AG04450 (cell line): Measurements from ENCODE around the gene PAFAH1B1. TPM values are rescaled to one million over a fixed set of nuclear protein-coding genes. Genes with fewer than 3 reads are reported as not detected.

Source experiments
- CTCF ChIA-PET: fragments of 300-600, 350-600 bp; formaldehyde crosslinking; extraction: SDS; loops from one replicate; lab custom pipeline; 2022; ENCODE audit warnings: antibody characterized with exemption, inconsistent platforms; lab: Charles Lee
- POLR2A ChIA-PET: fragments of 350-600 bp; formaldehyde crosslinking; extraction: SDS; loops from one replicate; lab custom pipeline; 2021; ENCODE audit warnings: antibody characterized with exemption, inconsistent platforms; lab: Yijun Ruan, JAX
- DNase-seq: peaks from one replicate; pipeline ENCODE4 v3.0.0-alpha.2; 2011; ENCODE audit warnings: low read depth, low spot score
- H3K27ac ChIP-seq: one replicate; pipeline ENCODE4 v1.5.1; 2012; ENCODE audit warnings: low read depth, low read length, control low read depth
- H3K27me3 ChIP-seq: one replicate; pipeline ENCODE4 v1.6.0; 2012; ENCODE audit warnings: low read length; ENCODE audit not compliant: control insufficient read depth, insufficient read depth
- H3K4me3 ChIP-seq: 2 replicates; pipeline ENCODE4 v1.5.1; 2011; ENCODE audit warnings: mild to moderate bottlenecking, low read depth, low read length, control low read depth
- H3K9me3 ChIP-seq: 2 replicates; pipeline ENCODE4 v1.5.1; 2012; ENCODE audit warnings: low read length; ENCODE audit not compliant: control insufficient read depth, insufficient read depth
- polyA plus RNA-seq: library from polyadenylated mRNA; depleted of rRNA; stranded (reverse); fragments of >200 nt; gene quantifications from 2 replicates; pipeline ENCODE4 v1.2.3, GENCODE V29; 2011
- TF ChIP-seq, protein P1 (sequence below): IDR thresholded peaks from 2 replicates; pipeline ENCODE4 v1.5.1; 2011; ENCODE audit warnings: low read depth, low read length, control low read depth, inconsistent platforms

PAFAH1B1 gene
- polyA plus RNA-seq, 1 experiment, result 111 TPM

DNA sequence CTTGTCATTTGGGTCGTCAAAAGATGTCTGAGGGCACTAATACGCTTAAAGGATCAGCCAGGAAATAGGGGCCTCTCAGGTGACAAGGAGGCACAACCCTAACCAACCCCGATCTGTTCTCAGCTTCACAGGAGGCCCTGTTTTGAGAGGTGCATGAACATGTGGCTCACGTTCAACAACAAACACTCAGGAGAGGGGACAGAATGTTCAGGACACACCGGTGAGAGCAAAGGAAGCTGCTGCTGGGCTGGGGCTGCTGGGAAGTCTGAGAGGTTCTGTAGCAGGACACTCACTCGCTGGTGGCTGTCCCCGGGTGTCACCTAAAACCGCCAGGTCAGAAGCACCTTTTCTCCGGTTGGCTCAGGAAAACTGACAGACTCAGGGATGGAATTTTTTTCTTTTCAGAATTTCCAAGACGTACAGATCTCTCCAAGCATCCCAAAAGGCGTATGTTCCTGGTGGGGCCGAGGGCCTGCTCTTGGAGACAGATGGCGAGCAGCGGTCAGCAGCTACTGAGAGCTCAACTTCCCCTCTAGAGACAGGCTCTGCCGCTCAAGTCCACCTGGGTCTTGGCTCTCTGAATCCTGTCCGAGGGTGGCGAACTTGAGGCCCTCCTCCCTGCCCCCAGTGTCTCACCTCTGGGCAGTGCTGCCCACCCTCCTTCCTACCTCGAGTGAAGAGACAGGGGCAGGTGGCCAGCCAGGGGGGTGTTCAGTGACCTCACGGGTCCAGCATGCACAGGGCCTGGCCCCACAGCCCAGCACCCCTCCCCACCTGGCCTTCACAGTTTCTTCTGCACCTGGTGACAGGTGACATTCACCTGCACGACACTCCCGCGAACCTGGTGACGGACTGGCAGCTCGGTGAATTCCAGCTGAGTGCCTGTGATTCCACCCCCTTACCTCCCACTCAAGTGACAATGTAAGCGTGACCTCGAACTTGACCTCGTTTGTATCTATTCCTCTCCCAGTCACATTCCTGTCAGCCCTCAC, 95.2 kb downstream of the PAFAH1B1 start:
- Histone ChIP-seq H3K4me3 (no peak overlapping the region), H3K27ac (peak overlapping the region; percentile 11), H3K9me3 (no peaks in the 10 kb centered on the region; the same call in 1 of the 2 replicates), H3K27me3 (no peaks in the 10 kb centered on the region)
- ChIA-PET CTCF (no interaction called here), POLR2A (interaction anchor here (0.5 kb wide), 1 partner anchor 53 kb away, joined by 3 read pairs; no protein-coding TSS in a partner anchor)
- DNase-seq, result no peak
- TF ChIP-seq, protein P1, sequence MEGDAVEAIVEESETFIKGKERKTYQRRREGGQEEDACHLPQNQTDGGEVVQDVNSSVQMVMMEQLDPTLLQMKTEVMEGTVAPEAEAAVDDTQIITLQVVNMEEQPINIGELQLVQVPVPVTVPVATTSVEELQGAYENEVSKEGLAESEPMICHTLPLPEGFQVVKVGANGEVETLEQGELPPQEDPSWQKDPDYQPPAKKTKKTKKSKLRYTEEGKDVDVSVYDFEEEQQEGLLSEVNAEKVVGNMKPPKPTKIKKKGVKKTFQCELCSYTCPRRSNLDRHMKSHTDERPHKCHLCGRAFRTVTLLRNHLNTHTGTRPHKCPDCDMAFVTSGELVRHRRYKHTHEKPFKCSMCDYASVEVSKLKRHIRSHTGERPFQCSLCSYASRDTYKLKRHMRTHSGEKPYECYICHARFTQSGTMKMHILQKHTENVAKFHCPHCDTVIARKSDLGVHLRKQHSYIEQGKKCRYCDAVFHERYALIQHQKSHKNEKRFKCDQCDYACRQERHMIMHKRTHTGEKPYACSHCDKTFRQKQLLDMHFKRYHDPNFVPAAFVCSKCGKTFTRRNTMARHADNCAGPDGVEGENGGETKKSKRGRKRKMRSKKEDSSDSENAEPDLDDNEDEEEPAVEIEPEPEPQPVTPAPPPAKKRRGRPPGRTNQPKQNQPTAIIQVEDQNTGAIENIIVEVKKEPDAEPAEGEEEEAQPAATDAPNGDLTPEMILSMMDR, result no peak

DNA sequence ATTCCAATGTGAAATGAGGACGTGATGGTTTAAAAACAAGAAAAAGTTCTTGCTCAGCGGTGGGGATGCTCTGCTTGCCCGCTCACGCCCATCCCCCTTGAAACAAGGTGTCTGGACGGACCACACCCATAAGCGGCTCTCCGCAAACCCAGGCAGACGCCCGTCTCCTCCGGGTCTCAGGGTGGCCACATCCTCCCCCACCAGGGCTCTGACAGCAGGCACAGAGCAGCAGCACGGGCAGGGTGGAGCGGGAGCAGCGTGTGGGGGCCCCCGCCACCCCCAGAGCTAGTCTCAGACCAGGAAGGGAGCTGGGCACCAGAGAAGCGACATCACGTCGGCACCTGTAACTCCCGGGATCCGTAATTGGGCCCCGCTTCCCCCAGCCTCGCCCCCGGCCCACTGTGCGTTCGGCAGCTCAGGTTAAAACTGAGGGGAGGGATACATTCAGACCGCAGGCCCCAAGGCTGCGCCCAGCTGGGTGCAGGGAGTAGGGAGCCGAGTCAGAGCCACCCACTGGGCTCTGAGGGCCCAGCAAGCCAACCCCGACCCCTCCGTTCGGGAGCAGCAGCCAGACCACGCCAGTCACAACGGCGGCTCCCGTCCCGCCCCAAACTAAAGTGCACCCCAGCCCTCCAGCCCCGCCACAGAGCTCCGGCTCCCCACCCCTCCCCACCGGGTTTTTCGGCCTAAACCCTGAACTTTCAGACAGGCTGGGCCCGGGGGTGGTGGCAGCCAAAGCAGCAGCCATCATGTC, 96.1 kb downstream of the PAFAH1B1 start:
- Histone ChIP-seq H3K4me3 (no peak overlapping the region), H3K27ac (peak overlapping the region; percentile 21), H3K27me3 (no peaks in the 10 kb centered on the region), H3K9me3 (no peaks in the 10 kb centered on the region; the same call in 1 of the 2 replicates)
- TF ChIP-seq, protein P1, result no peak
- CTCF ChIA-PET, result no interaction called here
- DNase-seq, result no peak
- POLR2A ChIA-PET, result interaction anchor here (0.6 kb wide), 1 partner anchor 133 kb away, joined by 3 read pairs; no protein-coding TSS in a partner anchor

DNA sequence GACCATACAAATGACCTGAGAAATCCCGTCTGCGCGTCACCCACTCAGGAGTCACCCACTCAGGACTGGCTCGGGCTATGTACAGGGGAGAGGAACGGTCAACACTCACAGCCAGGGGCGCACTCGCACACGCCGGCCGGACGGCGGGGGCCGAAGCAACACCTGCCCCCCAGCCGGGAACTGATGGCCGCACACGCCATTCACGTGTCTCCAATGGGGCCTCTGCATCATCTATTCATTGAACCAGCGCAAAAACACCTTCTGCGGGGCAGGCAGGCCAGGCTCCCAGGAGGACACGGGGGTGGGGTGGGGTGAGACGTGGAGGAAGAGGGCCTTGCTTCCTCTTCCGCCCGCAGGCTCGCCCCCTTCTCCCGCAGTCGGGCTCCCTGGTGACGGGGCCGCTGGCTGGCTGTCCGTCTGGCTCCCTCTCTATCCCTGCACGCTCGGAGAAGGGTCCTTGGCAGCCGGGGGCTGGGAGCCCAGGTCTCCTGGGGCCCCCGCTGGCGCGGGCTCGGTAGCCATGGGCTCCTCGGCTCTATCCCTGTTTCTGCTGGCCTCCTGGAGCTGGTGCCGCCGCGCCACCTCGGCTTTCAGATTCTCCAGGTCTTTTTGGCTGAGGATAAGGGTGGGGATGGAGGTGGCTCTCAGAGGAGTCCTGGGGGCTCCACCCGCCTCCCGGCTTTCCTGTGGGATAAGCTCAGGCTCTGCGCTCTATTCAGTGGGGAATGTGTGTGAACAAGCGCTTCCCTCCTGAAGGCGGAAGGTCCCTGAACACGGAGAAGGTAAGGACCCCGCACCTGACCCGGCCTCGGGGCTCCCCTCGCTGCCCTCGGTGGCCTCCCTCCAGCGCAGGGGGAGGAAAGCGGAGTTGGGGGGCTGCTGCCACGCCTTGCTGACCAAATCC, 97.0 kb downstream of the PAFAH1B1 start:
- Histone ChIP-seq H3K27me3 (no peaks in the 10 kb centered on the region), H3K9me3 (no peaks in the 10 kb centered on the region; the same call in 1 of the 2 replicates), H3K4me3 (no peak overlapping the region), H3K27ac (no peak overlapping the region)
- DNase-seq, result no peak
- POLR2A ChIA-PET, result interaction anchor here (0.6 kb wide), 1 partner anchor 134 kb away, joined by 3 read pairs; no protein-coding TSS in a partner anchor
- TF ChIP-seq, protein P1, result no peak
- CTCF ChIA-PET, result no interaction called here

DNA sequence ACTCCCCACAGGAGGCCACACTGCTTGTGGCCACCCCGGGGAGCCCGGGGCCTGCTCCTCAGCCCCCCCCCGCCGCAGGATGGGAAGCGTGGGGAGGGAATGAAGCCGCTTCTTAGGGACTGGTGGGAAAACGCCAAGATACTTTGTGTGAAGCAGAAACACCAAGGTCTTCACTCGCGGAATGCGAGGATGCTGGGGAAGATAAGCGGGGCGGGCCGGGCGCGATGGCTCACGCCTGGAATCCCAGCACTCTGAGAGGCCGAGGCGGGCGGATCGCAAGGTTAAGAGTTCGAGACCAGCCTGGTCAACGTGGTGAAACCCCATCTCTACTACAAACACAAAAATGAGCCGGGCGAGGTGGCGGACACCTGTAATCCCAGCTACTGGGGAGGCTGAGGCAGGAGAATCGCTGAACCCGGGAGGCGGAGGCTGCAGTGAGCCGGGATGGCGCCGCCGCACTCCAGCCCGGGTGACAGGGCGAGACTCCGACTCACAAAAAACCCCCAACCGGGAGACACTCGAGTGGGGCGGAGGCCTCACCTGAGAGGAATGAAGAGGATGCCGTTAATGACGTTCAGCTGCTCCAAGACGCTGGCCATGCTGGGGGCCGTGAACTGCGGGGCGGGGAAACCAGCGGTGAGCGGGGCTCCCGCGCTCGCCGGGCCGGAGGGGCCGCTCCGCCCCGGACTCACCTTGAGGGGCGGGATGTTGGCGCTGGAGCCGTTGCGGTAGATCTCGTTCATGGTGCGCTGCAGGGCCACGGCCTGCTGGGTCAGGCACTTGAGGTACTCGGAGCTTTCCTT, 97.8 kb downstream of the PAFAH1B1 start:
- no peak for DNase-seq
- H3K9me3 ChIP-seq, result no peaks in the 10 kb centered on the region; the same call in 1 of the 2 replicates
- CTCF ChIA-PET, result no interaction called here
- no peak overlapping the region for H3K27ac ChIP-seq
- H3K4me3 ChIP-seq, result no peak overlapping the region
- no peaks in the 10 kb centered on the region for H3K27me3 ChIP-seq
- POLR2A ChIA-PET, result interaction anchor here (0.7 kb wide), 1 partner anchor 916 kb away, joined by 4 read pairs; no protein-coding TSS in a partner anchor
- TF ChIP-seq, protein P1, result no peak
